H1 (cell line): Measurements from ENCODE around the gene GRIFIN. TPM values are rescaled to one million over a fixed set of nuclear protein-coding genes. Genes with fewer than 3 reads are reported as not detected.
A peak's percentile ranks its signal among the peaks of the same experiment; 100 is the strongest.

Source experiments
- CTCF ChIA-PET: fragments of 300-600 bp; sonication (Branson Sonifier 250); formaldehyde crosslinking; loops from one replicate; lab custom pipeline; 2021; ENCODE audit not compliant: partially characterized antibody; lab: Charles Lee
- POLR2A ChIA-PET: fragments of 300-600 bp; sonication (Branson Sonifier 250); formaldehyde crosslinking; loops from one replicate; lab custom pipeline; 2021; ENCODE audit warnings: inconsistent platforms; ENCODE audit not compliant: partially characterized antibody; lab: Charles Lee
- DNase-seq, 2 experiments: peaks; one replicate each; pipeline versions ENCODE4 v3.0.0 to v3.0.0-alpha.2; 2010 to 2022; ENCODE audit warnings: low spot score in 2 of 2, low read depth in 1 of 2, mixed read lengths in 1 of 2
- FAIRE-seq: peaks from 2 replicates; lab custom pipeline; 2011; peaks lifted over from hg19 to GRCh38; lab: Jason Lieb, UNC
- H2AFZ ChIP-seq: 2 replicates; pipeline ENCODE4 v1.8.1; 2012; ENCODE audit warnings: low read length, inconsistent platforms
- H2AK5ac ChIP-seq: 2 replicates; pipeline ENCODE4 v1.6.1; 2013; ENCODE audit warnings: low read depth, low read length
- H2BK120ac ChIP-seq: replicated peaks from 2 replicates; pipeline ENCODE3; 2013; ENCODE audit warnings: low read depth, low read length, inconsistent platforms
- H2BK12ac ChIP-seq: 2 replicates; pipeline ENCODE4 v1.6.1; 2013; ENCODE audit warnings: low read depth, low read length
- H2BK15ac ChIP-seq: 2 replicates; pipeline ENCODE4 v1.6.1; 2013; ENCODE audit warnings: low read length
- H2BK20ac ChIP-seq: 2 replicates; pipeline ENCODE4 v1.6.1; 2013; ENCODE audit warnings: low read length
- H2BK5ac ChIP-seq: 2 replicates; pipeline ENCODE4 v1.6.1; 2013; ENCODE audit warnings: low read depth, low read length
- H3K14ac ChIP-seq: 2 replicates; pipeline ENCODE4 v1.6.1; 2013; ENCODE audit warnings: inconsistent platforms; ENCODE audit not compliant: insufficient read length
- H3K18ac ChIP-seq: 2 replicates; pipeline ENCODE4 v1.6.1; 2013; ENCODE audit warnings: low read length; ENCODE audit errors: extremely low read depth
- H3K23ac ChIP-seq: 2 replicates; pipeline ENCODE4 v1.6.1; 2013; ENCODE audit warnings: inconsistent platforms; ENCODE audit not compliant: insufficient read length
- H3K23me2 ChIP-seq: 2 replicates; pipeline ENCODE4 v1.6.1; 2013; ENCODE audit warnings: low read depth, low read length
- H3K27ac ChIP-seq: 2 replicates; pipeline ENCODE4 v1.6.1; 2011; ENCODE audit warnings: low read depth, low read length, inconsistent platforms
- H3K27me3 ChIP-seq, 4 experiments: replicated peaks in 1 of 4; 1 replicate in 1 of 4; 2 replicates in 3 of 4; pipeline versions ENCODE4 v1.6.1 to v1.8.1; 2011 to 2013; ENCODE audit warnings: low read length in 3 of 4, mild to moderate bottlenecking in 3 of 4, inconsistent platforms in 2 of 4, mixed read lengths in 2 of 4, moderate library complexity in 1 of 4; ENCODE audit not compliant: control insufficient read depth in 3 of 4, insufficient read depth in 3 of 4; ENCODE audit errors: extremely low read depth in 1 of 4
- H3K36me3 ChIP-seq, 4 experiments: 2 replicates each; pipeline versions ENCODE4 v1.6.1 to v1.8.1; 2011 to 2013; ENCODE audit warnings: mild to moderate bottlenecking in 4 of 4, low read length in 3 of 4, moderate library complexity in 2 of 4, control low read depth in 1 of 4, inconsistent platforms in 1 of 4; ENCODE audit not compliant: insufficient read depth in 4 of 4, control insufficient read depth in 2 of 4
- H3K4ac ChIP-seq: replicated peaks from 2 replicates; pipeline ENCODE3; 2013; ENCODE audit warnings: low read length, low read depth, mixed read lengths, inconsistent platforms; ENCODE audit not compliant: insufficient read length
- H3K4me1 ChIP-seq, 4 experiments: replicated peaks in 1 of 4; 1 replicate in 1 of 4; 2 replicates in 3 of 4; pipeline versions ENCODE4 v1.6.1 to v1.8.1; 2011 to 2013; ENCODE audit warnings: low read length in 3 of 4, inconsistent platforms in 2 of 4, mixed read lengths in 1 of 4; ENCODE audit not compliant: insufficient read depth in 4 of 4, control insufficient read depth in 3 of 4
- H3K4me2 ChIP-seq, 2 experiments: 2 replicates each; pipeline versions ENCODE4 v1.6.1 to v1.8.1; 2011 to 2013; ENCODE audit warnings: low read depth in 2 of 2, low read length in 2 of 2, control low read depth in 1 of 2, inconsistent platforms in 1 of 2, mild to moderate bottlenecking in 1 of 2; ENCODE audit not compliant: insufficient read depth in 1 of 2
- H3K4me3 ChIP-seq, 4 experiments: fragments of 200-600, 300-600 bp in 1 of 4; sonication (generic), shearing (Covaris generic), sonication (Bioruptor Twin) in 1 of 4; 2 replicates each; pipeline versions ENCODE4 v1.5.1 to v1.8.1; 2011 to 2016; ENCODE audit warnings: low read length in 4 of 4, low read depth in 3 of 4, control low read depth in 2 of 4, inconsistent platforms in 2 of 4, mild to moderate bottlenecking in 2 of 4, mixed read lengths in 1 of 4, moderate library complexity in 1 of 4; ENCODE audit not compliant: insufficient read depth in 2 of 4; ENCODE audit errors: extremely low read depth in 1 of 4
- H3K56ac ChIP-seq: replicated peaks from 2 replicates; pipeline ENCODE3; 2013; ENCODE audit warnings: low read depth, mild to moderate bottlenecking, mixed read lengths, low read length, inconsistent platforms; ENCODE audit not compliant: insufficient read length
- H3K79me1 ChIP-seq: 2 replicates; pipeline ENCODE4 v1.6.1; 2013; ENCODE audit warnings: low read depth, low read length, control low read depth
- H3K79me2 ChIP-seq, 2 experiments: 2 replicates each; pipeline versions ENCODE4 v1.6.1 to v1.8.1; 2012 to 2013; ENCODE audit warnings: low read length in 2 of 2, mild to moderate bottlenecking in 2 of 2, inconsistent platforms in 1 of 2; ENCODE audit not compliant: insufficient read depth in 2 of 2, control insufficient read depth in 1 of 2
- H3K9ac ChIP-seq, 4 experiments: replicated peaks in 1 of 4; 1 replicate in 1 of 4; 2 replicates in 3 of 4; pipeline versions ENCODE4 v1.6.1 to v1.8.1; 2011 to 2013; ENCODE audit warnings: low read depth in 3 of 4, low read length in 3 of 4, control low read depth in 2 of 4, mild to moderate bottlenecking in 2 of 4, moderate library complexity in 2 of 4, inconsistent platforms in 1 of 4; ENCODE audit errors: extremely low read depth in 1 of 4
- H3K9me3 ChIP-seq, 2 experiments: 2 replicates each; pipeline versions ENCODE4 v1.6.1 to v1.8.1; 2012 to 2013; ENCODE audit warnings: mild to moderate bottlenecking in 2 of 2, moderate library complexity in 2 of 2, control low read depth in 1 of 2, inconsistent platforms in 1 of 2, low read depth in 1 of 2, low read length in 1 of 2, mixed read lengths in 1 of 2; ENCODE audit not compliant: insufficient read depth in 2 of 2
- H4K20me1 ChIP-seq, 2 experiments: replicated peaks in 1 of 2; 2 replicates each; pipeline versions ENCODE3 to v1.8.1; 2011 to 2013; ENCODE audit warnings: inconsistent platforms in 2 of 2, low read length in 2 of 2, mild to moderate bottlenecking in 1 of 2; ENCODE audit not compliant: insufficient read depth in 2 of 2, control insufficient read depth in 1 of 2
- H4K5ac ChIP-seq: 2 replicates; pipeline ENCODE4 v1.6.1; 2013; ENCODE audit warnings: low read length, low read depth, mixed read lengths, inconsistent platforms; ENCODE audit not compliant: insufficient read length
- H4K8ac ChIP-seq: 2 replicates; pipeline ENCODE4 v1.8.0; 2013; ENCODE audit warnings: mild to moderate bottlenecking, moderate library complexity, low read length, inconsistent platforms; ENCODE audit not compliant: insufficient read depth; ENCODE audit errors: extremely low read depth
- H4K91ac ChIP-seq: replicated peaks from 2 replicates; pipeline ENCODE3; 2013; ENCODE audit warnings: low read length, mixed read lengths, inconsistent platforms; ENCODE audit not compliant: insufficient read length
- BACH1 ChIP-seq: IDR thresholded peaks from 2 replicates; pipeline ENCODE4 v1.6.1; 2012; ENCODE audit warnings: low read length, improper control_type of control experiment
- BRCA1 ChIP-seq: IDR thresholded peaks from 2 replicates; pipeline ENCODE4 v1.6.1; 2012; ENCODE audit warnings: low read depth, low read length, improper control_type of control experiment
- CREB1 ChIP-seq: IDR thresholded peaks from 2 replicates; pipeline ENCODE4 v1.6.1; 2012; ENCODE audit warnings: inconsistent platforms
- GABPA ChIP-seq: IDR thresholded peaks from 2 replicates; pipeline ENCODE4 v1.6.1; 2011; ENCODE audit warnings: mild to moderate bottlenecking, low read length, moderate library complexity, borderline replicate concordance; ENCODE audit not compliant: insufficient read depth
- HDAC2 ChIP-seq, 2 experiments: fragments of 300-600 bp in 1 of 2; sonication (generic) in 1 of 2; IDR thresholded peaks; 2 replicates each; pipeline ENCODE4 v1.6.1; 2011 to 2012; ENCODE audit warnings: low read depth in 2 of 2, low read length in 2 of 2, mild to moderate bottlenecking in 2 of 2, moderate library complexity in 2 of 2, borderline replicate concordance in 1 of 2, inconsistent platforms in 1 of 2
- JUN ChIP-seq: IDR thresholded peaks from 2 replicates; pipeline ENCODE4 v1.6.1; 2011; ENCODE audit warnings: low read depth, mild to moderate bottlenecking, improper control_type of control experiment, low read length
- JUND ChIP-seq: IDR thresholded peaks from 2 replicates; pipeline ENCODE4 v1.6.1; 2011; ENCODE audit warnings: mild to moderate bottlenecking, improper control_type of control experiment, low read length
- MAFK ChIP-seq: IDR thresholded peaks from 2 replicates; pipeline ENCODE4 v1.6.1; 2012; ENCODE audit warnings: low read depth, mild to moderate bottlenecking, improper control_type of control experiment, low read length
- NANOG ChIP-seq: IDR thresholded peaks from 2 replicates; pipeline ENCODE4 v1.6.1; 2011; ENCODE audit warnings: low read length, low read depth, mild to moderate bottlenecking, inconsistent platforms; ENCODE audit not compliant: insufficient read depth, poor library complexity, severe bottlenecking
- SAP30 ChIP-seq: fragments of 300-600 bp; sonication (generic); IDR thresholded peaks from 2 replicates; pipeline ENCODE4 v1.7.1; 2012; ENCODE audit warnings: low read length, moderate library complexity, mild to moderate bottlenecking, inconsistent platforms; ENCODE audit not compliant: insufficient read depth, insufficient replicate concordance
- SIRT6 ChIP-seq: IDR thresholded peaks from one replicate; pipeline ENCODE4 v1.7.1; 2012; ENCODE audit warnings: low read length, inconsistent platforms
- SP2 ChIP-seq: IDR thresholded peaks from 2 replicates; pipeline ENCODE4 v1.6.1; 2012; ENCODE audit warnings: mild to moderate bottlenecking, low read length, inconsistent platforms
- SP4 ChIP-seq: IDR thresholded peaks from 2 replicates; pipeline ENCODE4 v1.6.1; 2012; ENCODE audit warnings: low read length, inconsistent platforms
- WGBS, 2 experiments: shearing (Covaris generic) in 1 of 2; methylation state at CpG; one replicate each; pipeline versions ENCODE4 v1.1.6 to v1.1.7; 2013 to 2015; ENCODE audit warnings: low lambda C conversion rate in 2 of 2, mixed read lengths in 2 of 2, inconsistent platforms in 1 of 2, low coverage in 1 of 2, missing lambda C conversion rate in 1 of 2; ENCODE audit not compliant: insufficient replicate concordance in 2 of 2, insufficient coverage in 1 of 2, insufficient read length in 1 of 2; ENCODE audit errors: extremely low coverage in 1 of 2, missing lambda C conversion rate in 1 of 2; 5-methylcytosine and 5-hydroxymethylcytosine counted together
- polyA plus RNA-seq, 7 experiments: library from polyadenylated mRNA; depleted of rRNA in 3 of 7; stranded (reverse) in 5 of 7; unstranded in 2 of 7; fragments of >200 nt in 5 of 7; fragments of 200-250 nt in 2 of 7; gene quantifications; 1 replicate in 5 of 7; 2 replicates in 1 of 7; 4 replicates in 1 of 7; pipeline versions ENCODE4 v1.2.1 to v1.2.3, GENCODE V29; 2011 to 2013; ENCODE audit warnings: missing spikeins in 2 of 7, mixed read lengths in 2 of 7
- total RNA-seq: library from RNA; stranded (reverse); fragmentation: NEBNext Ultra II Directional; extraction: Animal tissue kit (Norgen Biotek cat#: 25700); gene quantifications from 2 replicates; pipeline ENCODE4 v1.2.1, GENCODE V29; 2021

Gene GRIFIN
- total and polyA plus RNA-seq, 2 of the 8 experiments (the other 6 are each of a cell fraction or from before 2014, with no cell fraction given) = not detected

DNA sequence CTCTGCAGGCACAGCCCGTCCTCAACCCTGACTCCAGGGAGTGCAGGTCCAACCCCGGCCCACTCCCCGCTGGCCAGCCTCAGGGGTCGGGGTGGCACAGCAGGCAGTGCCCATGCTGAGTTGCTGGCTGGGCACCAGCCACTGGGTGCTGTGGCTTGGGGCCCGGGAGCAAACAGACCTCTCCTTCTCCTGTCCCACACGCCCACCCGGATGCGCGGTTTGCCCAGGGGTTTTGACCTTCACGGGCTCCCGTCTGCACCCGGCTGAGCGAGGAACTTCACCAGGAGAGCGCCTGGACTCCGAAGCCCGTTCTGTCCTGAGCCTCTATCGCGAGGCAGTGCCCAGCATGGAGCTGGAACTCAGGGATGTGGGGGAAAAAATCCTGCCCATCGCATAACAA, 2.6 kb upstream of the GRIFIN start:
- peak overlapping the region; percentile 21 for H3K4ac ChIP-seq
- H2AK5ac ChIP-seq = no peak overlapping the region
- peak overlapping the region; percentile 19; the same call in 1 of the 2 replicates for H4K8ac ChIP-seq
- H3K27ac ChIP-seq = no peak overlapping the region
- H3K23ac ChIP-seq = no peak overlapping the region
- H2BK120ac ChIP-seq = no peak overlapping the region
- 95% methylated on average over 18 of the region's 19 CpGs; no CpG with 5 or more reads in 1 of the 2 experiments for WGBS, 2 experiments
- no peak overlapping the region; the same call in 1 of the 2 replicates for H2BK15ac ChIP-seq
- no peak overlapping the region for H2BK20ac ChIP-seq
- H3K9me3 ChIP-seq = no peaks in the 10 kb centered on the region; a peak in 1 of 4 replicates
- H2BK5ac ChIP-seq = 0 out of 2 replicates have a peak overlapping the region, but pooled peaks have one; percentile 3
- CTCF ChIA-PET = interaction anchor here (0.8 to 3.6 kb wide), 14 partner anchors 9 to 130 kb away, joined by 3 to 24 read pairs (median 4); no protein-coding TSS in a partner anchor
- no peaks in the 10 kb centered on the region for H4K20me1 ChIP-seq
- no peaks in the 10 kb centered on the region; a peak in 2 of 7 replicates for H3K27me3 ChIP-seq
- FAIRE-seq = no peak
- H3K79me2 ChIP-seq = no peaks in the 10 kb centered on the region
- H3K4me3 ChIP-seq = no peak overlapping the region
- H4K5ac ChIP-seq = no peak overlapping the region
- no peaks in the 10 kb centered on the region for H3K79me1 ChIP-seq
- no peak overlapping the region for H3K9ac ChIP-seq
- no peak overlapping the region for H4K91ac ChIP-seq
- no peak overlapping the region for H3K56ac ChIP-seq
- no peak overlapping the region for H3K14ac ChIP-seq
- H3K36me3 ChIP-seq = no peaks in the 10 kb centered on the region
- peaks cover 0 to 33% (median 20%) of the 10 kb centered on the region in 4 experiments; a peak in 6 of 7 replicates for H3K4me1 ChIP-seq
- H2BK12ac ChIP-seq = peak overlapping the region; percentile 65; the same call in 1 of the 2 replicates
- H3K23me2 ChIP-seq = no peaks in the 10 kb centered on the region; the same call in 1 of the 2 replicates
- H2AFZ ChIP-seq = no peak overlapping the region
- H3K18ac ChIP-seq = no peak overlapping the region; the same call in 1 of the 2 replicates
- POLR2A ChIA-PET = interaction anchor here (2.1 to 2.5 kb wide), 2 partner anchors 9 to 45 kb away, joined by 8 to 11 read pairs; no protein-coding TSS in a partner anchor
- H3K4me2 ChIP-seq = no peak overlapping the region
- no peak for DNase-seq
- TF ChIP-seq JUN = no peak
- no peak for TF ChIP-seq CREB1
- no peak for TF ChIP-seq SAP30
- TF ChIP-seq BACH1 = no peak
- no peak for TF ChIP-seq SP4
- no peak for TF ChIP-seq JUND
- TF ChIP-seq MAFK = no peak
- TF ChIP-seq NANOG = no peak
- no peak for TF ChIP-seq SIRT6
- TF ChIP-seq SP2 = no peak
- TF ChIP-seq HDAC2 (IDR thresholded peaks at IDR 0.05; ENCODE audit: borderline replicate concordance in 1 of 2, low read depth in 2 of 2, low read length in 2 of 2) = no peak
- no peak for TF ChIP-seq BRCA1
- TF ChIP-seq GABPA = no peak
